Endodermal cell (in vitro differentiated cells): ENCODE results near the gene SUFU. TPM values are rescaled to one million over a fixed set of nuclear protein-coding genes. Genes with fewer than 3 reads are reported as not detected.

Experiments used
- DNase-seq: peaks from one replicate; pipeline ENCODE4 v3.0.0-alpha.2; 2017
- H3K27ac ChIP-seq: 2 replicates; pipeline ENCODE4 v1.5.1; 2013; ENCODE audit warnings: mild to moderate bottlenecking, low read depth, low read length, moderate library complexity
- H3K27me3 ChIP-seq: 2 replicates; pipeline ENCODE4 v1.6.1; 2013; ENCODE audit warnings: mild to moderate bottlenecking, low read length, moderate library complexity; ENCODE audit not compliant: insufficient read depth, control insufficient read depth, poor library complexity, severe bottlenecking
- H3K36me3 ChIP-seq: 2 replicates; pipeline ENCODE4 v1.7.0; 2013; ENCODE audit warnings: mild to moderate bottlenecking, low read length, moderate library complexity; ENCODE audit not compliant: control insufficient read depth, insufficient read depth
- H3K4me1 ChIP-seq: one replicate; pipeline ENCODE4 v1.7.0; 2013; ENCODE audit warnings: low read length; ENCODE audit not compliant: control insufficient read depth, insufficient read depth
- H3K4me3 ChIP-seq: 2 replicates; pipeline ENCODE4 v1.5.1; 2013; ENCODE audit warnings: mild to moderate bottlenecking, low read length, moderate library complexity
- H3K9ac ChIP-seq: 2 replicates; pipeline ENCODE4 v1.6.1; 2013; ENCODE audit warnings: mild to moderate bottlenecking, low read length, moderate library complexity; ENCODE audit not compliant: poor library complexity, severe bottlenecking; ENCODE audit errors: extremely low read depth
- H3K9me3 ChIP-seq: 2 replicates; pipeline ENCODE4 v1.6.1; 2013; ENCODE audit warnings: mild to moderate bottlenecking, low read length, moderate library complexity; ENCODE audit not compliant: control insufficient read depth
- H3K27ac Mint-ChIP-seq: 2 replicates; pipeline ENCODE4 v1.8.0; 2020; ENCODE audit warnings: mixed read lengths
- H3K27me3 Mint-ChIP-seq: 2 replicates; pipeline ENCODE4 v1.8.0; 2021; ENCODE audit warnings: mild to moderate bottlenecking, mixed read lengths; ENCODE audit not compliant: insufficient read depth
- H3K36me3 Mint-ChIP-seq: 2 replicates; pipeline ENCODE4 v1.8.0; 2020; ENCODE audit warnings: low read depth, mixed read lengths
- H3K4me1 Mint-ChIP-seq: 2 replicates; pipeline ENCODE4 v1.8.0; 2020; ENCODE audit warnings: mixed read lengths
- H3K4me3 Mint-ChIP-seq: 2 replicates; pipeline ENCODE4 v1.8.0; 2020; ENCODE audit warnings: mild to moderate bottlenecking, moderate library complexity, mixed read lengths
- H3K9me3 Mint-ChIP-seq: 2 replicates; pipeline ENCODE4 v1.8.0; 2020; ENCODE audit warnings: mild to moderate bottlenecking, mixed read lengths
- CTCF ChIP-seq: fragments of 200-600 bp; sonication (generic); conservative IDR thresholded peaks from 2 replicates; pipeline ENCODE4 v1.5.0; 2021; ENCODE audit warnings: antibody characterized with exemption, mild to moderate bottlenecking
- WGBS, 2 experiments: methylation state at CpG; one replicate each; pipeline versions ENCODE4 v1.1.5 to v1.1.7; 2013; ENCODE audit warnings: missing lambda C conversion rate in 2 of 2, mixed read lengths in 1 of 2; ENCODE audit not compliant: insufficient coverage in 1 of 2, insufficient read length in 1 of 2; 5-methylcytosine and 5-hydroxymethylcytosine counted together
- total RNA-seq, 2 donors: library from RNA; stranded (reverse); fragmentation: NEBNext Ultra II Directional in 1 of 2; extraction: Animal tissue kit (Norgen Biotek cat#: 25700) in 1 of 2; gene quantifications; 2 replicates in 1 of 2; 3 replicates in 1 of 2; pipeline ENCODE4 v1.2.1, GENCODE V29; 2021

Gene SUFU
- total RNA-seq, 2 donors from 2014 or later, result 19.1 to 20.6 TPM

GRCh38 chr10:102682981-102683380, 179.2 kb downstream of the SUFU start:
- Histone ChIP-seq H3K4me3 (no peak overlapping the region), H3K36me3 (peaks cover 27% of the 10 kb centered on the region), H3K4me1 (peaks cover 3% of the 10 kb centered on the region), H3K27me3 (no peaks in the 10 kb centered on the region), H3K27ac (no peak overlapping the region), H3K9ac (no peak overlapping the region), H3K9me3 (peaks cover 6% of the 10 kb centered on the region)
- no peak for DNase-seq
- H3K27ac Mint-ChIP-seq, result no peak overlapping the region
- no peaks in the 10 kb centered on the region for H3K9me3 Mint-ChIP-seq
- no peak for TF ChIP-seq CTCF
- peaks cover 56% of the 10 kb centered on the region for H3K36me3 Mint-ChIP-seq
- H3K4me1 Mint-ChIP-seq, result peaks cover 13% of the 10 kb centered on the region
- WGBS, 2 experiments, result 95% methylated on average over 4 of the region's 4 CpGs; no CpG with 5 or more reads in 1 of the 2 experiments
- H3K4me3 Mint-ChIP-seq, result no peak overlapping the region
- no peaks in the 10 kb centered on the region for H3K27me3 Mint-ChIP-seq

Other genes with a start within 250 kb of the SUFU start
- 10 to 100 TPM; 28.7 to 45.2 TPM for gene NFKB2, start 108.3 kb upstream of the SUFU start, total RNA-seq
- gene PSD, start 85.2 kb upstream of the SUFU start, total RNA-seq, result 1 to 10 TPM; 2.8 to 8.3 TPM
- 10 to 100 TPM in 1 of 2 donors, 1 to 10 TPM in 1; 9.7 to 11.4 TPM for gene FBXL15, start 83.1 kb upstream of the SUFU start, total RNA-seq
- gene CUEDC2, start 71.4 kb upstream of the SUFU start, total RNA-seq, result 10 to 100 TPM; 51.7 to 82.9 TPM
- under 1 TPM; 0.35 to 0.93 TPM for gene C10orf95, start 52.4 kb upstream of the SUFU start, total RNA-seq
- 100 to 1,000 TPM in 1 of 2 donors, 10 to 100 TPM in 1; 91.6 to 114 TPM for gene ACTR1A, start 1.3 kb upstream of the SUFU start, total RNA-seq
- gene TRIM8, start 140.5 kb downstream of the SUFU start, total RNA-seq, result 10 to 100 TPM; 27.7 to 32.7 TPM
- 10 to 100 TPM; 20.3 to 25.6 TPM for gene ARL3, start 210.4 kb downstream of the SUFU start, total RNA-seq
- gene SFXN2, start 210.7 kb downstream of the SUFU start, total RNA-seq, result 10 to 100 TPM; 30.5 to 32.9 TPM
- gene WBP1L, start 240.0 kb downstream of the SUFU start, total RNA-seq, result 10 to 100 TPM; 23.5 to 25.8 TPM